Psoas muscle (tissue), 8 donors: ENCODE results near the gene PTGER4. TPM values are rescaled to one million over a fixed set of nuclear protein-coding genes. Genes with fewer than 3 reads are reported as not detected.

Experiments
- ATAC-seq, 4 donors: fragments of 200-7000 bp; cut with Tn5 transposase; one replicate each; pipeline ENCODE4 v1.9.1; 2020; ENCODE audit warnings: moderate library complexity in 3 of 4, mild to moderate bottlenecking in 2 of 4
- DNase-seq, 2 donors: peaks; one replicate each; pipeline ENCODE4 v3.0.0-alpha.2; 2020
- H3K27ac ChIP-seq: fragments of 200-600 bp; one replicate; pipeline ENCODE4 v1.8.0; 2022
- H3K27me3 ChIP-seq, 3 donors: fragments of 200-600 bp in 1 of 3; one replicate each; pipeline versions ENCODE4 v1.6.1 to v1.8.0; 2013 to 2022; ENCODE audit warnings: low read length in 2 of 3, mild to moderate bottlenecking in 2 of 3, moderate library complexity in 1 of 3; ENCODE audit not compliant: insufficient read depth in 3 of 3
- H3K36me3 ChIP-seq, 2 donors: fragments of 200-600 bp in 1 of 2; one replicate each; pipeline versions ENCODE4 v1.6.1 to v1.8.0; 2013 to 2022; ENCODE audit warnings: low read depth in 1 of 2, mild to moderate bottlenecking in 1 of 2, moderate library complexity in 1 of 2; ENCODE audit not compliant: insufficient read depth in 1 of 2
- H3K4me1 ChIP-seq: fragments of 200-600 bp; one replicate; pipeline ENCODE4 v1.8.0; 2022
- H3K4me3 ChIP-seq: fragments of 200-600 bp; one replicate; pipeline ENCODE4 v1.8.0; 2022; ENCODE audit warnings: mild to moderate bottlenecking
- H3K9me3 ChIP-seq: fragments of 200-600 bp; one replicate; pipeline ENCODE4 v1.8.0; 2022
- WGBS, 3 donors: extraction: QIAGEN DNeasy Blood & Tissue Kit; methylation state at CpG; one replicate each; pipeline versions ENCODE4 v1.1.6 to v1.1.7; 2013; 5-methylcytosine and 5-hydroxymethylcytosine counted together
- intact Hi-C, 2 donors: fragments of 100-400 bp; cut with DNase I; formaldehyde crosslinking; loops; one replicate each; pipeline versions ENCODE4 v1.11.0 to v1.14.2; 2022
- polyA plus RNA-seq, 3 donors: library from polyadenylated mRNA; stranded (reverse); fragments of 200-250 nt; gene quantifications; one replicate each; pipeline ENCODE4 v1.2.3, GENCODE V29; 2013
- total RNA-seq, 4 donors: library from RNA; stranded (reverse); fragmentation: NEBNext Ultra II Directional in 2 of 4; extraction: Animal tissue kit (Norgen Biotek cat#: 25700) in 2 of 4; gene quantifications; one replicate each; pipeline versions ENCODE4 v1.2.1 to v1.2.4, GENCODE V29; 2021 to 2023
- TF ChIP-seq, protein P1 (sequence below): fragments of 200-600 bp; IDR thresholded peaks from one replicate; pipeline ENCODE4 v1.8.0; 2022; ENCODE audit warnings: antibody characterized with exemption
- donor health status: healthy with polysubstance abuse.
- donor health status: DM: no; HTN: no; CAD: no; lungs with moderate emphysema.
- donor health status: Bipolar disorder and iron deficiency.
- donor health status: healthy.
- donor health status: DM: yes; HTN: yes; CAD: no.
- donor health status: DM: no; HTN: no; CAD: no.
- donor health status: DM: no; HTN: no; CAD: no.
- donor health status: DM: yes; HTN: yes; CAD: no.

The PTGER4 gene
- total and polyA plus RNA-seq, 7 donors, result 1.7 to 8.3 (median 4.8) TPM

DNA sequence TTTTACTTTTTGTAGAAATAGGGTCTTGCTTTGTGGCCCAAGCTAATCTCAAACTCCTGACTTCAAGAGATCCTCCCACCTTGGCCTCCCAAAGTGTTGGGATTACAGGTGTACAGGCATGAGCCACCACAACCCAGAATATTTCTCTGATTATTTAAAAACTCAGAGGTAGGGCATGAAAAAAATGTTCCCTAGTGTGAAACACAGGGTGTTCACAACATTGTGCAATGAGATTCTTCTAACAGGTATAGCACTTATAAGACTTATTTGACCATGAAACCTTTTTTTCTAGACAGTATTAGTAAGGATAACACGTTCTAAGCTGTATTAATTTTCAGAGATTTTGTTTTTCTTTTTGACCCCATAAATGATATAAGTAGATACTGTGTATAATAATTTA lies 13.1 kb upstream of the PTGER4 start:
- Histone ChIP-seq H3K9me3 (no peaks in the 10 kb centered on the region), H3K27me3 (no peaks in the 10 kb centered on the region), H3K4me3 (no peak overlapping the region), H3K4me1 (no peaks in the 10 kb centered on the region), H3K36me3 (no peaks in the 10 kb centered on the region), H3K27ac (no peak overlapping the region)
- WGBS, 3 donors, result 84 to 92% (median 90%) methylated on average over 1 of the region's 1 CpG
- TF ChIP-seq, protein P1, sequence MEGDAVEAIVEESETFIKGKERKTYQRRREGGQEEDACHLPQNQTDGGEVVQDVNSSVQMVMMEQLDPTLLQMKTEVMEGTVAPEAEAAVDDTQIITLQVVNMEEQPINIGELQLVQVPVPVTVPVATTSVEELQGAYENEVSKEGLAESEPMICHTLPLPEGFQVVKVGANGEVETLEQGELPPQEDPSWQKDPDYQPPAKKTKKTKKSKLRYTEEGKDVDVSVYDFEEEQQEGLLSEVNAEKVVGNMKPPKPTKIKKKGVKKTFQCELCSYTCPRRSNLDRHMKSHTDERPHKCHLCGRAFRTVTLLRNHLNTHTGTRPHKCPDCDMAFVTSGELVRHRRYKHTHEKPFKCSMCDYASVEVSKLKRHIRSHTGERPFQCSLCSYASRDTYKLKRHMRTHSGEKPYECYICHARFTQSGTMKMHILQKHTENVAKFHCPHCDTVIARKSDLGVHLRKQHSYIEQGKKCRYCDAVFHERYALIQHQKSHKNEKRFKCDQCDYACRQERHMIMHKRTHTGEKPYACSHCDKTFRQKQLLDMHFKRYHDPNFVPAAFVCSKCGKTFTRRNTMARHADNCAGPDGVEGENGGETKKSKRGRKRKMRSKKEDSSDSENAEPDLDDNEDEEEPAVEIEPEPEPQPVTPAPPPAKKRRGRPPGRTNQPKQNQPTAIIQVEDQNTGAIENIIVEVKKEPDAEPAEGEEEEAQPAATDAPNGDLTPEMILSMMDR, result no peak
- no peak for DNase-seq
- intact Hi-C loops, result no loop called here
- ATAC-seq, result no peak

DNA sequence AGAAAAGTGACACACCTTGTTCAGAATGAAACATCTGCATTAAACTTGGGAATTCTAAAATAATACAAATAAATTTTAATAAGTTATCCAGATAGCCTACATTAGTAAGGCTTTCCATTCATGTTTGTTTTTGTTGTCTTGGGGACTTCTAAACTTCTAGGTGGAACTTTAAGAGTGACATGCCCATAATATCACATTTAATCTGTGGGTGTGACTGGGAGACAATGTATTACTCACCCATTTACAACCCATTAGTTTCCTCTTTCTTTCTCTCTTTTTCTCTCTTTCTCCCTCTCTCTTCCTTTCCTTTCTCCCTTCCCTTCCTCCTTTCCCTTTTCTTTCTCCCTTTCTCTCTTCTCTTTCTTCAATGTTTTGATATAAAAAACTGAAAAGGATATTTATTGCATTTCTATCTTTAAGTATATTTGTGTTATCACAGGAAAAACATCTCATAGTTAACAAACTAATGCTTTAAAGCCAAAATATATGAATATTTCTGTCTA lies 12.5 kb upstream of the PTGER4 start:
- no peak for ATAC-seq
- H3K36me3 ChIP-seq, result no peaks in the 10 kb centered on the region
- TF ChIP-seq, protein P1, result no peak
- intact Hi-C loops, result no loop called here
- no peak for DNase-seq
- H3K4me3 ChIP-seq, result no peak overlapping the region
- H3K4me1 ChIP-seq, result no peaks in the 10 kb centered on the region
- H3K27me3 ChIP-seq, result no peaks in the 10 kb centered on the region
- H3K9me3 ChIP-seq, result no peaks in the 10 kb centered on the region
- no peak overlapping the region for H3K27ac ChIP-seq

DNA sequence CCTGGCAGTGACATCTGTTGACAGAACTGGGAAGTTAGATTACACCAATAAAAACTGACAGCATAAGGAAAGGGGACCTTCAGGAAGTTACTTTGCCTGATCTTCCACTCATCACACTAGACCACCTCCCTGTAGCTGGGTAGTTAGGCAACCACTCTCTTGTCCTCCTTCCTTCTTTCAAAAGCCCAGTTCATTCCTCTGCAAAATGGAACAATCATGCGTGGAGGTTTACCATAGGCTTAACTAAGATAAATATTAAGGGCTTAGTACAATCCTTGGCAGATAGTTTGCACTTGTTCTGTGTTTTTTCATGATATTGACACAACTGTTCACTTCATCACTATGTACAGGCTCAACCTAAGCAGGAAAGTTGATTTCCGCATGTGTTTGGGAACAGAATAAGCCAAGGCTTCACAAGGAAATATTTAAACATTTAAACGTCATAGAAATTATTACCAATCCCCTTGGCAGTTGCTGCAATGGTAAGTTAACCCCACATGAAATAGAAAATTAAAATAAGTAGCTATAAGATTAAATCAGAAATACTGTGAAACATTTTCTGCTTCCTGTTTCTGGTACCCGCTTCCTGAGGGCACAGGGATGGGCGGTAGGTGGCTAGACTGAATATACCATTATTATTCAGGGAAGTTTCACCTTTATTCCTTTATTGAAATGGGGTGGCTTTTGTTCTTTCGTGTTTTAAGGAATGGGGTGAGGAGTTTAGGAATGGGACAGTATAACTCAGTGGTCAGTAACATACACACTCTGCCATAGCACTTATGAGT lies 9.9 kb upstream of the PTGER4 start:
- Histone ChIP-seq H3K36me3 (no peaks in the 10 kb centered on the region), H3K4me1 (no peaks in the 10 kb centered on the region), H3K9me3 (no peaks in the 10 kb centered on the region), H3K27me3 (no peaks in the 10 kb centered on the region), H3K4me3 (no peak overlapping the region), H3K27ac (no peak overlapping the region)
- no peak for ATAC-seq
- no peak for DNase-seq
- WGBS, 3 donors, result 78 to 85% (median 79%) methylated on average over 6 of the region's 6 CpGs
- TF ChIP-seq, protein P1, result no peak
- intact Hi-C loops, result no loop called here

DNA sequence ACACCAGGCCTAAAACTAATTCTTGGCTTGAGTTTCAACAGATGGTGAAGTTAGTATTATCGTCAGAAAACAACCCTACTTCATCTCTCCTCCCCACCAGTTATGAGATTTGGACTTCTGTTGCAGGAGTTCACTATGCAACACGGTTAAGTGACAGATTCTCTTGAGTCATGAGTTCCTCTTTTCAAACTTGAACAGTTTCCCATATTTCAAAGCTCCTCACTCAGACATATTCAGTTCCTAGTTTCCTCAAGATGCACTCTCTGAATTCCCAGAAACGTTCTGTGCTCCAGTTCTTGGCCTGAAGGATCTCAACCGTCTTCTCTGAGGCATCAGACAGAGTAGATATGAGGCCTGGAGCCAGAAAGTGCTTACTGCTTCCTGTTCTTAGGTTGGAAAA lies 7.3 kb upstream of the PTGER4 start:
- WGBS, 3 donors, result 33 to 48% (median 38%) methylated on average over 4 of the region's 4 CpGs
- intact Hi-C loops, result no loop called here
- DNase-seq (no peak), ATAC-seq (peak in 1 of 4 donors; percentile 32)
- peaks cover 0 to 10% (median 0%) of the 10 kb centered on the region in 3 donors for H3K27me3 ChIP-seq
- H3K4me1 ChIP-seq, result peaks cover 2% of the 10 kb centered on the region
- H3K27ac ChIP-seq, result no peak overlapping the region
- TF ChIP-seq, protein P1, result no peak
- H3K4me3 ChIP-seq, result no peak overlapping the region
- H3K36me3 ChIP-seq, result no peaks in the 10 kb centered on the region
- no peaks in the 10 kb centered on the region for H3K9me3 ChIP-seq
